Measurements from ENCODE around the gene CEP41.
A peak's percentile ranks its signal among the peaks of the same experiment; 100 is the strongest.

The CEP41 gene, protein sequence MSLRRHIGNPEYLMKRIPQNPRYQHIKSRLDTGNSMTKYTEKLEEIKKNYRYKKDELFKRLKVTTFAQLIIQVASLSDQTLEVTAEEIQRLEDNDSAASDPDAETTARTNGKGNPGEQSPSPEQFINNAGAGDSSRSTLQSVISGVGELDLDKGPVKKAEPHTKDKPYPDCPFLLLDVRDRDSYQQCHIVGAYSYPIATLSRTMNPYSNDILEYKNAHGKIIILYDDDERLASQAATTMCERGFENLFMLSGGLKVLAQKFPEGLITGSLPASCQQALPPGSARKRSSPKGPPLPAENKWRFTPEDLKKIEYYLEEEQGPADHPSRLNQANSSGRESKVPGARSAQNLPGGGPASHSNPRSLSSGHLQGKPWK

DNA sequence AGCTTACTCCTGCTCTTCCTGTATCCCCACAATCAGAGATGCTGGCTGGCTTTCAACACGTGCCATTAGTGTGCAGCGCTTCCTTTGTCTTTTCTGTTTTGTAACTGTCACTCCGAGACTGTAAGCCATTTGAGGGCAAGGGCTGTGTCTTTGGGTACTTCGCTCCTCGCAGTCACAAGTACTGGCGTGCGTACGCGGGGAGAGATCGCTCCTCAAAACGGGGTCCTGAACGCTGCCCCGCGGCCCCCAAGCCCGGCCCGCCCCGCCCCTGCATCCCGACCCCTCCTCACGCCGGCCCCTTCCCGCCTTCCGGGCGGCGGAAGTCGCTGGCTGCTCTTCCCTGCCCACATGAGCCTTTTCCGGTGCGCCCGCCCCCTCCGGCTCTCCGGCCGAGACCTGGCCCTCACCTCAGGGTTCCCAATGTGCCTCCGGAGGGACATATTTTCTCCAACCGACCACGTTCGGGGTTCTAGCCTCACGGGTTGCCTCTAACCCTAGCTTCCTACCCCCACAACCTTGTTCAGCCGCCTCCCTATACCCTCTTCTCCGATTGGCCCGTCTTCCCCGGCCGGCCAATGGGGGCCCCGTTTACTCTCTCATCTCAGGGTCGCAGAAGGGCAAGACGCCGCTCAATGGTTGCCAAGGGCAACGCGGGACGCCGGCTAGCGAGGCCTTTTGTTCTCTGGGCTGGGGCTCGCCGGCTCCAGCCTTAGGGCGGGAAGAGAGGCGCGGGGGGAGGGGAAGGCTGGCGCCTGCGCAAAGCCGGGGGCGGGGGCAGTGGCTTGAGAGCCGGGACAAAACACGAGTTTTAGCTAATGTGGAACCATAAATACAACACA lies at the start of gene CEP41:
CEP41 (minus strand) TSS at position 490 of the 839 bp plus-strand sequence; CDS start at position 440, 50 bp downstream.
- no peaks in the 10 kb centered on the region for H3K9me3 Mint-ChIP-seq
- peaks cover 10 to 28% of the 10 kb centered on the region in 2 donors for H3K4me1 Mint-ChIP-seq
- H3K36me3 Mint-ChIP-seq = peaks cover 2 to 7% of the 10 kb centered on the region in 2 donors
- H3K27me3 Mint-ChIP-seq = peaks cover 0 to 5% of the 10 kb centered on the region in 2 donors
- peak; percentile 96 for DNase-seq
- H3K27ac Mint-ChIP-seq = peak within 1 kb of the TSS; percentile 100
- H3K4me3 Mint-ChIP-seq = peak within 1 kb of the TSS; percentile 98 to 99
- ATAC-seq (replicated peaks) = peak; percentile 99

- DNase-seq (no peak), ATAC-seq (replicated peaks) (no peak)
- Mint-ChIP-seq H3K9me3 (peaks cover 0 to 2% of the 10 kb centered on the region in 2 donors), H3K27ac (no peak overlapping the region), H3K4me3 (peak overlapping the region; percentile 21 to 76), H3K36me3 (peaks cover 0 to 4% of the 10 kb centered on the region in 2 donors), H3K4me1 (peaks cover 31 to 54% of the 10 kb centered on the region in 2 donors), H3K27me3 (peaks cover 23 to 53% of the 10 kb centered on the region in 2 donors)
These were observed 49.5 kb upstream of the CEP41 start for GRCh38 chr7:130490311-130490791.

DNA sequence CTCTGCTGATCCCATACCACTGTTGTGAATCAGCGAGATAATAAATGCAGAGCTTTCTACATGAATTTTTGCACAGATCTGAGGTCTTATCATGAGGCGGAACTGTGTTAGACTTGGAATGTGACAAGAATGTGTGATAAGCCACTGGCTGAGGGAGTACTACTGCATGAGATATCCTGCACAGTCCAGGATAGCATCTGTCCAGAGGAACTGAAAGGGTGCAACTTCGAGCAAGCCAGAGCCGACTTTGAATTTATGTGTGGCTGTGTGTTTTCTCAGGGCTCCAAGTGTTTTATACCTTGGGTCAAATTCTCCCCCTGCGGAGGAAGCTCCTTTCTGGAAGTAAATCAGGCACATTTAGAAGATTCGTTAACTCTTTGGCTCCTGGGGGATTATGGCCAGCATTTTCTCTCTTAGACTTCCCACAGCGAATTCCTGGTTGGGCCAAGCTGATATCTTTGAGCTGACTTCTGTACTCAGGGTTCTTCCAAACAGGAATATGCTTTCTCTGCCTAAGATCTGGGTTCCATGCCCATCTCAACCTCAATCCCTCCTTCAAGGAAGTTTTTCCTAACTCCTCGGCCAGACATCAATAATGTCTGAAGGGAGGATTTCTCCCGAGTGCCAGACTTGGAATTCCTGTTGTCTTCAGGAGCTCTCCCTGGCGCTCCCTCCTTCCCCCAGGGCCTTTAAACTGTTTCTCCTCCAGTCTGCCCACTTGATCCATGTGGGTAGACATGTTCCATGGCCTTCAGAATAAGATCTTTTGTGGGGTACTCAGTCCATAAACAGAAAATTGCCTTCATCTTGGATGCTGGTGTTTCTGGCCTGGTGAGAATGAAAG lies 48.5 kb upstream of the CEP41 start:
- peaks cover 34 to 58% of the 10 kb centered on the region in 2 donors for H3K4me1 Mint-ChIP-seq
- H3K36me3 Mint-ChIP-seq = peaks cover 0 to 4% of the 10 kb centered on the region in 2 donors
- H3K27ac Mint-ChIP-seq = peak overlapping the region; percentile 3
- peaks cover 31 to 61% of the 10 kb centered on the region in 2 donors for H3K27me3 Mint-ChIP-seq
- no peak for DNase-seq
- no peak overlapping the region for H3K4me3 Mint-ChIP-seq
- peaks cover 0 to 2% of the 10 kb centered on the region in 2 donors for H3K9me3 Mint-ChIP-seq
- no peak for ATAC-seq (replicated peaks)

DNA sequence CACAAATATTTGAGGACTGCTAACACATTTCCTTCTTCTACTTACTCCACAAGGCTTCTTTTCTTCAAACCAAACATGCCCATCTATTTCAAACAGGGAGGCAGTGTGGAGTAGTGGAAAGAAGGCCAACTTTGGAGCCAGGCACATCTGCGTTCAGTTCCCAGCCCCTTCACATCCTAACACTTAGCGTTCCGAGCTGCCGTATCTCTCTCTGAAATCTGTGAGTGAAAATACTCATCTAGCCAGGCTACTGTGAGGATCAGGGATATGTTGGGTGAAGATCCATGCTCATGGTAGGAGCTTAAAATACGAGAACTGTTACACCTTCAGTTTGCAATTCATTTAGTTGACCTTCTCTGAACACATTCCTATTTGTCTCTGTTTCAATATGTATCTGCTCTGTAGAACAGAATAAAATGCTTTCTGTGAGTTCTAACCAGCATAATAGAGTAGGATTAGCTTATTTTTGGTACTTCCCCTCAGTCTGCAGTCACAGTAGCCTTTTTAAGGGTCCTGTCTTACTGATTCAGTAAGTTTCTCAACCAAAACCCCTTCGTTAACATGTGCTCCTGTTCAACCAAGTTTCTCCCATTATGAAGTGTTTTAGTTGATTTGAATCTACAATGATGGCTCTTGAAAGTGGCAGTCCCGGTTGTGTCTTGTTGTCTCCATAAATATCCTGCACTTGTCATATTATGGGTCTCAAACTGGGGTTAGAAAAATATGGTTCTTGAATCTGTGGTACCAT lies 47.8 kb upstream of the CEP41 start:
- DNase-seq (no peak), ATAC-seq (replicated peaks) (no peak)
- peak overlapping the region; percentile 3 for H3K27ac Mint-ChIP-seq
- peaks cover 0 to 4% of the 10 kb centered on the region in 2 donors for H3K36me3 Mint-ChIP-seq
- peaks cover 0 to 2% of the 10 kb centered on the region in 2 donors for H3K9me3 Mint-ChIP-seq
- H3K27me3 Mint-ChIP-seq = peaks cover 30 to 59% of the 10 kb centered on the region in 2 donors
- peaks cover 32 to 53% of the 10 kb centered on the region in 2 donors for H3K4me1 Mint-ChIP-seq
- no peak overlapping the region for H3K4me3 Mint-ChIP-seq

GRCh38 chr7:130486954-130487436 lies 46.2 kb upstream of the CEP41 start:
- ATAC-seq (replicated peaks) = no peak
- peaks cover 34 to 54% of the 10 kb centered on the region in 2 donors for H3K27me3 Mint-ChIP-seq
- peak overlapping the region; percentile 87 to 91 for H3K4me3 Mint-ChIP-seq
- no peaks in the 10 kb centered on the region for H3K9me3 Mint-ChIP-seq
- peaks cover 28 to 41% of the 10 kb centered on the region in 2 donors for H3K4me1 Mint-ChIP-seq
- H3K36me3 Mint-ChIP-seq = no peaks in the 10 kb centered on the region
- no peak for DNase-seq
- H3K27ac Mint-ChIP-seq = no peak overlapping the region

- H3K36me3 Mint-ChIP-seq = no peaks in the 10 kb centered on the region
- H3K27me3 Mint-ChIP-seq = peaks cover 37 to 50% of the 10 kb centered on the region in 2 donors
- ATAC-seq (replicated peaks) (peak; percentile 87 to 89), DNase-seq (peak; percentile 60)
- H3K4me3 Mint-ChIP-seq = peak overlapping the region; percentile 87 to 91
- peak overlapping the region; percentile 89 for H3K27ac Mint-ChIP-seq
- H3K9me3 Mint-ChIP-seq = no peaks in the 10 kb centered on the region
- H3K4me1 Mint-ChIP-seq = peaks cover 23 to 35% of the 10 kb centered on the region in 2 donors
These were observed 45.5 kb upstream of the CEP41 start for GRCh38 chr7:130486114-130486953.

DNA sequence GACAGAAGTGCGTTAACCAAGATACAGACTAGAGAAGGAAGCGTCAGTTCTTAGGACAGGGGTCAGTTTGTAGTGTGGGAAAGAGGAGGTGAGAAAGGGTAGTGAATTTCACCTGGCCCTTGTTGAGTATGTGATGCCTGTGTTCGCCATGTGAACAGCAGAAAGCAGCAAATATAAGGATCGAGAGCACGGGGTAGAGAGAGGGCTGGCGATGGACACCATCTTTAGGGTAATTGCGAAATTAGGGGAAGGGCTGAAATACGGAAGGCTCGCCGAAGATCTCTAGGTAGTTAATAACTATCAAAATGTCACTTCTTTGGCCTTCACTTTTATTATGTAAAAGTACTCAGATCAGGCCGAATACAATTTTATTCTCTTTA lies 44.9 kb upstream of the CEP41 start:
- no peak overlapping the region for H3K27ac Mint-ChIP-seq
- ATAC-seq (replicated peaks) (no peak), DNase-seq (no peak)
- H3K4me3 Mint-ChIP-seq = peak overlapping the region; percentile 87 to 91
- H3K4me1 Mint-ChIP-seq = peaks cover 19 to 29% of the 10 kb centered on the region in 2 donors
- H3K27me3 Mint-ChIP-seq = peaks cover 33 to 44% of the 10 kb centered on the region in 2 donors
- H3K9me3 Mint-ChIP-seq = no peaks in the 10 kb centered on the region
- H3K36me3 Mint-ChIP-seq = no peaks in the 10 kb centered on the region

- no peak overlapping the region for H3K4me3 Mint-ChIP-seq
- no peaks in the 10 kb centered on the region for H3K9me3 Mint-ChIP-seq
- ATAC-seq (replicated peaks) (no peak), DNase-seq (no peak)
- H3K4me1 Mint-ChIP-seq = peaks cover 19 to 23% of the 10 kb centered on the region in 2 donors
- peaks cover 28 to 38% of the 10 kb centered on the region in 2 donors for H3K27me3 Mint-ChIP-seq
- H3K27ac Mint-ChIP-seq = no peak overlapping the region
- H3K36me3 Mint-ChIP-seq = no peaks in the 10 kb centered on the region
These were observed 42.2 kb upstream of the CEP41 start for GRCh38 chr7:130483031-130483430.

GRCh38 chr7:130481898-130482297 lies 41.1 kb upstream of the CEP41 start:
- no peaks in the 10 kb centered on the region for H3K9me3 Mint-ChIP-seq
- H3K27ac Mint-ChIP-seq = no peak overlapping the region
- DNase-seq (no peak), ATAC-seq (replicated peaks) (no peak)
- no peaks in the 10 kb centered on the region for H3K36me3 Mint-ChIP-seq
- no peak overlapping the region for H3K4me3 Mint-ChIP-seq
- peaks cover 15 to 19% of the 10 kb centered on the region in 2 donors for H3K4me1 Mint-ChIP-seq
- peaks cover 28 to 33% of the 10 kb centered on the region in 2 donors for H3K27me3 Mint-ChIP-seq

- Mint-ChIP-seq H3K27ac (no peak overlapping the region), H3K4me3 (no peak overlapping the region), H3K36me3 (no peaks in the 10 kb centered on the region), H3K27me3 (peaks cover 13 to 19% of the 10 kb centered on the region in 2 donors), H3K9me3 (peaks cover 0 to 1% of the 10 kb centered on the region in 2 donors), H3K4me1 (no peaks in the 10 kb centered on the region)
- no peak for ATAC-seq (replicated peaks)
- no peak for DNase-seq
These were observed 39.0 kb upstream of the CEP41 start for GRCh38 chr7:130479716-130480400.

GRCh38 chr7:130478991-130479390 lies 38.2 kb upstream of the CEP41 start:
- Mint-ChIP-seq H3K9me3 (peaks cover 0 to 1% of the 10 kb centered on the region in 2 donors), H3K27ac (no peak overlapping the region), H3K27me3 (peaks cover 9 to 16% of the 10 kb centered on the region in 2 donors), H3K36me3 (no peaks in the 10 kb centered on the region), H3K4me3 (no peak overlapping the region), H3K4me1 (peaks cover 1 to 5% of the 10 kb centered on the region in 2 donors)
- no peak for ATAC-seq (replicated peaks)
- DNase-seq = no peak
